ENCODE data around the gene ERFE. TPM values are rescaled to one million over a fixed set of nuclear protein-coding genes. Genes with fewer than 3 reads are reported as not detected.

Gene ERFE
- total RNA-seq, 4 donors from 2014 or later = 0.83 TPM; not detected in 3

DNA sequence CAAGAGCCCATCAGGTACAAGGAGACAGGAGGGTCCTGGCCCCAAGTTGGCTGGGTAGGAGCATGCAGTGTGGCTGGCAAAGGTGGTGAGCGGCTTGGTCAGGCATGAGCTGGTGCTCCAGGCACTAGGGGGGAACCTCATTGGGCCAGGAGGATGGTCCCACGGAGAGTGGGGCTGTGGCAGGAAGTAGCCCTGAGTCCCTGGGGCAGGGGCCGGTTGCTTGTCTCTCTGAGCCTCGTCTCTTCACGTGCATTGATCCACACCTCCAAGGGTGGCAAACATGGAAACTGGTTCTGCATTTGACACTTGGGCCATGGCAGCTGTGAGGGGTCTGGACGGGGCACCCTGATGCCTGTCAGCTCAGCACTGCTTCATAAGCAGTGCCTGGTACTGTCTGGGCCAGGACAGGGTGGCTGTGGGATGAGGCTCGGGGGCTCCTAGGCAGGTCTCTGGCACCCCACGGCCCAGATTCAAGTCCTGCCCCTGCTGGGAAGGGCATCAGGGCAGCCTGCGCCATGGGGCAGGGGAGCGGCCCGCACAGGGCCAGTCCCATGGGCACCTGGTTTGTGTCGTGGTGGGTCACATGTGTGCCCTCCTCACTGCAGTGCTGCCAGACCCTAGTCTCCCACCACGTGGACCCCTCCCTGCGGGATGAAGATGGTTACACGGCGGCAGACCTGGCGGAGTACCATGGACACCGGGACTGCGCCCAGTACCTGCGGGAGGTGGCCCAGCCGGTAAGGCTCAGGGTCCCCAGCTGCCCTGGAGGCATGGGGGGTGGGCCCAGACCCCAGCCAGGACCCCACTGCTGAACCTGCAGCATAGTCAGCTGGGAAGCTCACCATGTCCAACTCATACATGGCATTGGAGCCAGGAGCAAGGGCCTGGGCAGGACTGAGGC lies 42.2 kb upstream of the ERFE start:
- no peak overlapping the region for H3K27ac ChIP-seq
- H3K4me3 ChIP-seq = no peak overlapping the region
- TF ChIP-seq POLR2A (IDR thresholded peaks at IDR 0.05) = no peak
- TF ChIP-seq, protein P1, sequence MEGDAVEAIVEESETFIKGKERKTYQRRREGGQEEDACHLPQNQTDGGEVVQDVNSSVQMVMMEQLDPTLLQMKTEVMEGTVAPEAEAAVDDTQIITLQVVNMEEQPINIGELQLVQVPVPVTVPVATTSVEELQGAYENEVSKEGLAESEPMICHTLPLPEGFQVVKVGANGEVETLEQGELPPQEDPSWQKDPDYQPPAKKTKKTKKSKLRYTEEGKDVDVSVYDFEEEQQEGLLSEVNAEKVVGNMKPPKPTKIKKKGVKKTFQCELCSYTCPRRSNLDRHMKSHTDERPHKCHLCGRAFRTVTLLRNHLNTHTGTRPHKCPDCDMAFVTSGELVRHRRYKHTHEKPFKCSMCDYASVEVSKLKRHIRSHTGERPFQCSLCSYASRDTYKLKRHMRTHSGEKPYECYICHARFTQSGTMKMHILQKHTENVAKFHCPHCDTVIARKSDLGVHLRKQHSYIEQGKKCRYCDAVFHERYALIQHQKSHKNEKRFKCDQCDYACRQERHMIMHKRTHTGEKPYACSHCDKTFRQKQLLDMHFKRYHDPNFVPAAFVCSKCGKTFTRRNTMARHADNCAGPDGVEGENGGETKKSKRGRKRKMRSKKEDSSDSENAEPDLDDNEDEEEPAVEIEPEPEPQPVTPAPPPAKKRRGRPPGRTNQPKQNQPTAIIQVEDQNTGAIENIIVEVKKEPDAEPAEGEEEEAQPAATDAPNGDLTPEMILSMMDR (IDR thresholded peaks at IDR 0.05) = no peak
- intact Hi-C loops (cut with DNase I; ENCODE audit: low total_unique reads) = no loop called here
- no peaks in the 10 kb centered on the region for H3K36me3 ChIP-seq
- H3K4me1 ChIP-seq = no peaks in the 10 kb centered on the region
- no peak for DNase-seq
- H3K9me3 ChIP-seq = no peaks in the 10 kb centered on the region
- no peaks in the 10 kb centered on the region for H3K27me3 ChIP-seq

DNA sequence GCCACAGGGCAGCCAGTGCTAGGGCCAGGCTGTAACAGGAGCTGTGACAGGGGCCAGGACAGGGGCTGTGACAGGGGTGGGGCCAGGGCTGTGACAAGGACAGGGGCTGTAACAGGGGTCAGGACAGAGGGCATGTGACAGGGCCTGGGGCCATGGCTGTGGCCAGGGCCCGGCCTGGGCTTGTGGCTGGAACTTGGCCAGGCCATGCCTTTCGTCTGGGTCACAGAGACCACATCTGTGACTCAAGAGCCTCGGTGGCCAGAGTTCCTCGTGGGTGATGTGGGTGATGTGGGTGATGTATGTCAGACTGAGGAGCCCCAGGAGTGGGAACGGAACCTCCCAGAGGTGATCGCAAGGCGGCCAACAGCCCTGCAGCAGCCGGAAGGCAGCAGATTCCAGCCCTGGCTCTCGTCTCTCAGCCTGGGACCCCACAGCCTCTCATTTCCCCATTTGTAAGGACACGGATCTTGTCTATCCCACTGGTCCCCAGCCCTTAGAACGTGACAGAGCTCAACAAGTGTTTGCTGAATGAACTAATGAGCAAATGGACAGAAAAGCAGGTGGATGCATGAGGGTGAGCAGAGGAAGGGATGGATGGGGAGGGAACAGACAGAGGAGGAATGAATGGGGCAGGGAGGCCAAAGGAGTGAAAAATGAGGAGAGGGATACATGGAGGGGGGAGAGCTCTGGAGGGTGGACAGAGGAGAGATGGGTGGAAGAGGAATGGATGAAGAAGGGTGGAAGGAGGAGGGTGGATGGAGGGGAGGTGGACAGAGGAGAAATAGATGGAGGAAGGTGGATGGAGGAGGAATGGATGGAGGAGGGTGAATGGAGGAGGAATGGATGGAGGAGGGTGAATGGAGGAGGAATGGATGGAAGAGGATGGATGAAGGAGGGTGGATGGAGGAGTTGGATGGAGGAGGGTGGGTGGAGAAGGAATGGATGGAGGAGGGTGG lies 41.3 kb upstream of the ERFE start:
- Histone ChIP-seq H3K27me3 (no peaks in the 10 kb centered on the region), H3K9me3 (no peaks in the 10 kb centered on the region), H3K4me3 (no peak overlapping the region), H3K4me1 (no peaks in the 10 kb centered on the region), H3K27ac (no peak overlapping the region), H3K36me3 (no peaks in the 10 kb centered on the region)
- intact Hi-C loops (cut with DNase I; ENCODE audit: low total_unique reads) = no loop called here
- TF ChIP-seq, protein P1 (IDR thresholded peaks at IDR 0.05) = no peak
- no peak for TF ChIP-seq POLR2A (IDR thresholded peaks at IDR 0.05)
- DNase-seq = no peak

DNA sequence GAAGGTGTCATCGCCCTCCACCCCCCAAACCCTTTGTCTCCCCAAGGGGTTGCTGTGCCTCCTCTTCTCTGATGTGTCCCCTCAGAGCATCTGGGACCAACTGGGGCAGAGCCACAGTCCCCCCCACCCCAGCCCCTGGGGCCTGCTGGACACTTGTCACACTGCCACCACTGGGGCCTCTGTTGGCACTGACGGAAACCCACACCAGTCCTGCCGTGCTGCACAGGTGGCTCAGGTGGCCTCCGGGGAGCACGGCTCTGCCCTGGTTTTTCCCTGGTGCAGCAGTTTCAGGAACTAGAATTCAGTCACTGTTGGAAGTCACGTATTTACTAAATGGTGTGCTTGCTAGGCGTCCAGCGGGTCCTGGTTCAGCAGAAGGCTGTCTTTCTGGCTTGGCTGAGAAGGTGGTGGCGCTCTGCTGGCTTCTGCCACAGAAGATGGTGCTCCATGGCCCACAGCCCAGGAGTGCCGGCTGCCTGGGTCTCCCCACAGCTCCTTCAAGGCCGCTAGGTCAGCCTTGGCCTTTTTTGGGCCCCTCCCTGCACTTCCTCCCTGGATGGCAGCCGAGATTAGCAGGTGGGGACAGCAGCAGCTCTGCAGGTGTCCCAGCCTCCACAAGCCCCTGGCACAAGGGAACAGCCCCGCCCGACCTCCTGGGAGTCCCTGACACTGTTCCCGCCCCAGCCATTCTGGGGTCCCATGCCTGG lies 38.9 kb upstream of the ERFE start:
- H3K27me3 ChIP-seq = no peaks in the 10 kb centered on the region
- H3K4me3 ChIP-seq = no peak overlapping the region
- no peak overlapping the region for H3K27ac ChIP-seq
- no peak for DNase-seq
- intact Hi-C loops (cut with DNase I; ENCODE audit: low total_unique reads) = no loop called here
- no peaks in the 10 kb centered on the region for H3K9me3 ChIP-seq
- TF ChIP-seq, protein P1 (IDR thresholded peaks at IDR 0.05) = no peak
- TF ChIP-seq POLR2A (IDR thresholded peaks at IDR 0.05) = no peak
- no peaks in the 10 kb centered on the region for H3K4me1 ChIP-seq
- H3K36me3 ChIP-seq = no peaks in the 10 kb centered on the region

DNA sequence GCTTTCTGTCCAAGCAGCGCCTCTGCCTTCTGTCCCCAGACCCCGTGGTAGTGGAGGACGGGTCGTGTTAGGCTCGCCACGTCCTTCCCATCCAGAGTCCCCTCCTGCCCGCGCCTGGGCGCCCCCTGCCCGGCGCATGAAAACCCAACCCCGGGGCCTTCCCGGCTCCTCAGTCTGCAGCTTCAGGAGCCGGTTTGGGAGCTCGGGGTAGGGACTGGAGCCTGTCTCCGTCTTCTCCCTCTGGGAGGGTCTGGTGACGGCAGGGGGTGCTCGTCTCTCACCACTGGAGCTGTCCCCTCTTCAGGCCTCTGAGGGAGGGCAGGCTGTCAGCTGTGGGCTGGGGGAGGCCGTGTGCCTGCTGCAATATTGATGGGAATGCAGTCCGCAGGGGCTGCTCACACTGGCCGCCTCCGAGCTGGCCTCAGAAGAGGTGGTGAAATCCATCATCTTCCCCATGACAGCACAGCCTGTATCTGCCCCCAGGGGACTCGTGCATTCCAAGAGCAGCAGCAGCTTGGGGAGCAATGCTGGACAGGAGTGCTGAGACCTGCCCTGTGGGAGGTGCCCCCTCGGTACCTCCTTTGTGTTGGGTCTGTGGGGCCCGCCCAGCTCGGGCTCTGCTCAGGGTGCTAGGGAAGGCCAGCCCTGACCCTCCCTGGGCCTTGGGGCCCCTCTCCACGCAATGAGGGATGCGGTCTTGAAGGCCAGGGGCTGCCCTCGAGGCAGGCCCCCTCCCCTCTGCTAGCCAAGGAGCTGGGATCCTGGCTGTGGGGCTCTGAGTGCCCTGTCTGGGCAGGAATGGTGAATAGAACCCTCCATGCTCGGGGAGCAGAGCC lies 38.1 kb upstream of the ERFE start:
- intact Hi-C loops (cut with DNase I; ENCODE audit: low total_unique reads) = no loop called here
- DNase-seq = no peak

More for the DNA sequence above, 38.1 kb upstream of the ERFE start:
- Histone ChIP-seq H3K27me3 (no peaks in the 10 kb centered on the region), H3K4me3 (no peak overlapping the region), H3K9me3 (no peaks in the 10 kb centered on the region), H3K4me1 (no peaks in the 10 kb centered on the region), H3K36me3 (no peaks in the 10 kb centered on the region), H3K27ac (no peak overlapping the region)
- TF ChIP-seq POLR2A (IDR thresholded peaks at IDR 0.05) = no peak
- TF ChIP-seq, protein P1 (IDR thresholded peaks at IDR 0.05) = no peak
